ENCODE results near the gene ANKS6. TPM values are rescaled to one million over a fixed set of nuclear protein-coding genes. Genes with fewer than 3 reads are reported as not detected.

ANKS6 gene
- total and polyA plus RNA-seq, 9 donors: 10.2 to 17.1 (median 14.2) TPM

DNA sequence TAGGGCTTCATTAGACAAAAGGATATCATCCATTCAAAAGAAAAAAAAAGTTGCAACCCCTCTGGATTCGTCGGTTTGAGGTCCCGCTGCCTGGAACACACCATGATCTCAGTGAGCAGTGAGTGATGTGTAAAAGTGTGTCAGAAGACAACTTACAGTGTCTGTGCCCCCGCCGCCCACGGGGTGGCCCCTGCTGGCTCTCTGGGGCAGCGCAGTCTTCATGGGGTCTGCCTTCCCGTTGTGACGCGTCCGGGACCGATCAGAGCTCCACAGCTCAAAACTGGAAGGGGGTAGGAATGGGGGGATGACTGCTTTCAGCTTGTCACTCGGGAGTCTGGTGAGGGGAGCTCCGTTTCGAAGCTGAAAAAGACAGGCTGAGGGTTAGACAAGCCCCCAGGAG is 22.6 kb downstream of the ANKS6 start:
- no peaks in the 10 kb centered on the region for H3K4me1 ChIP-seq (ENCODE audit: control insufficient read depth, insufficient read depth, low read length)
- WGBS (ENCODE audit: insufficient coverage): 86% methylated on average over 15 of the region's 15 CpGs
- no peak overlapping the region for H3K4me3 ChIP-seq (ENCODE audit: low read length)
- peaks cover 63% of the 10 kb centered on the region for H3K36me3 ChIP-seq (ENCODE audit: control insufficient read depth, insufficient read depth, low read length)
- H3K27ac ChIP-seq (ENCODE audit: low read length): no peak overlapping the region
- H3K9me3 ChIP-seq (replicated peaks; ENCODE audit: control insufficient read depth, low read depth, low read length): no peaks in the 10 kb centered on the region
- H3K27me3 ChIP-seq (ENCODE audit: control insufficient read depth, insufficient read depth, low read length): no peaks in the 10 kb centered on the region
- no peak for DNase-seq

DNA sequence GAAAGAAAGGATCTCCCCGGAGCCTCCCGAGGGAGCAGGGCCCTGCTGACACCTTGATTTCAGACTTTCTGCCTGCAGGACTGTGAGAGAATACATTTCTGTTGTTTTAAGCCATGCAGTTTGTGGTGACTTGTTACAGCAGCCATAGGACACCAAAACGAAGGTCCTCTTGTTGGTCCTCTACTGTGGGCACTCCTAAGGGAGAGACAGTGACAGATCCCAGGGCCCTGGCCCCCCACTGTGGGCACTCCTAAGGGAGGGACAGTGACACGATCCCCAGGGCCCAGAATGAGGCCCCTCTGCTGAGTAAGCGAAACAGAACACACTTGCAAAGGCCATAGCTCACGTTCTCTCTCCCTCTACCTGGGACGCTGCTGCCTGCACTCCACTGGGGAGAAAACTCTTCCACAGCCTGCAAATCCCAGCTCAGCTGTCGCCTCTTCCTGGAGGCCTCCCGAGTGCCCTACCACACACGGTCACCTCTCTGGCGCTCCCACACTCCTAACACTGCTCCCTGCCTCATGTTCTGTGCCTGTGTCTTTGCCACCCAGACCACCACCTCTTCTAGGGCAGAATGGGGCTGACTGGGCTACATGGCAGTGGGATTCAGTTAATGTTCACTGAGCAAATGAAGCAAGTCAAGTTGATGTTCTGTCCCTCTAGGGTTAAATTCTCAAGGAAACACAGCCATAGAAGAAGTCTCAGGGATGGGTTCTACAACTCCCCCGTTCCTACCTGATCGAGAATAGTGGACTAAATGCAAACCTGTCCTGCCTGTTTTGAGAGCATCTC is 23.8 kb downstream of the ANKS6 start:
- WGBS (ENCODE audit: insufficient coverage): 86% methylated on average over 12 of the region's 13 CpGs
- Histone ChIP-seq H3K4me3 (ENCODE audit: low read length) (no peak overlapping the region), H3K27me3 (ENCODE audit: control insufficient read depth, insufficient read depth, low read length) (no peaks in the 10 kb centered on the region), H3K9me3 (replicated peaks; ENCODE audit: control insufficient read depth, low read depth, low read length) (no peaks in the 10 kb centered on the region), H3K27ac (ENCODE audit: low read length) (no peak overlapping the region), H3K4me1 (ENCODE audit: control insufficient read depth, insufficient read depth, low read length) (no peaks in the 10 kb centered on the region), H3K36me3 (ENCODE audit: control insufficient read depth, insufficient read depth, low read length) (peaks cover 65% of the 10 kb centered on the region)
- DNase-seq: no peak

DNA sequence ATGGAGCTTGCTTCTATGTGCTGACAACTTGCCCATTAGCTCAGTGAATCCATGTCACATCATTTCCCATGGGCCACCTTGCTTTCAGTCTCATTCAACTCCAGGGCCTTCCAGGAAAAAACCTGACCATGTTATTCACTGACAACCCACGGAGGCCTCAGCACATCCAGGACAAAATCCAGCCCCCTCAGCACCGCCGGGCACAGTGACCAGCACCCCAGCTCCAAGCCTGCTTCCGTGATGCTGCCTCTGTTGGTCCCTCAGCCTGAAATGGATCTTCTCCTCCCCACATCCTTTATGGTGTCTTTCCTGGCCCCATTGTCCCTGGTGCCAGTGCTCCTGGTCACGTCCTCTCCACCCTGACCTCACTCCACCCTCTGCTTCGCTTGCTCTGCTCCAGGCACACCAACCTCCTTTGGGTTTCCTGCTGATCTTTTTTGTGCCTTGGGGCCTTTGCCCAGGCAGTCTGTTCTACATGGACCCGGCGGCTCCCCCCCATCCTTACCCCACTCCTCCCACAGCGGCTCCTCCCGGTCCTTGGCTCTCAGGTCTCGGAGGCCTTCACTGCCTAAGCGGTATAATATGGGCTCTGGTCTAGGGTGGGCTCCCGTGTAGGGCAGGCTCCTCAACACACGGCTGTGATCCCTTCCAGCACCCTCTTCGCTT is 25.0 kb downstream of the ANKS6 start:
- Histone ChIP-seq H3K4me3 (ENCODE audit: low read length) (no peak overlapping the region), H3K27ac (ENCODE audit: low read length) (no peak overlapping the region), H3K9me3 (replicated peaks; ENCODE audit: control insufficient read depth, low read depth, low read length) (no peaks in the 10 kb centered on the region), H3K4me1 (ENCODE audit: control insufficient read depth, insufficient read depth, low read length) (no peaks in the 10 kb centered on the region), H3K27me3 (ENCODE audit: control insufficient read depth, insufficient read depth, low read length) (no peaks in the 10 kb centered on the region), H3K36me3 (ENCODE audit: control insufficient read depth, insufficient read depth, low read length) (peaks cover 67% of the 10 kb centered on the region)
- no peak for DNase-seq
- 94% methylated on average over 8 of the region's 15 CpGs for WGBS (ENCODE audit: insufficient coverage)

DNA sequence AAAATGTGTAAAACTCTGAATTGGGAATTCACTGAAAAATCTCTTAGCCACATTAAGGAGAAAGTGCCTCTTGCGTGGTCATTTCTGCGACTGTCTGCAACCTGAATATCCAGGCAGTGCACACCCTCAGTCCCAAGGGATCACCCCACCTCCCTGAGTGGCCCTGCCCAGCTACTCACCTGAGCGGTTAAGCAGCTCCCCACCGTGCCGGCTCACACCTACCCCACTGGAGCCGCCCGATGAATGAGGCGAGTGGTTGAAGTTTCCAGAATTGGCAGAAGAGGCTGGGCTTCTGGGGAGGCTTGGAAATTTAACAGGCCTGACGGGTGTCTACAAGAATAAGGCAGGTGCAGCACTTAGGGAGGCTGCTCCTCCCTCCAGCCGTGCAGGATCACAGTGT is 25.6 kb downstream of the ANKS6 start:
- no peaks in the 10 kb centered on the region for H3K9me3 ChIP-seq (replicated peaks; ENCODE audit: control insufficient read depth, low read depth, low read length)
- DNase-seq: no peak
- no peak overlapping the region for H3K4me3 ChIP-seq (ENCODE audit: low read length)
- peaks cover 66% of the 10 kb centered on the region for H3K36me3 ChIP-seq (ENCODE audit: control insufficient read depth, insufficient read depth, low read length)
- WGBS (ENCODE audit: insufficient coverage): 87% methylated on average over 10 of the region's 10 CpGs
- no peaks in the 10 kb centered on the region for H3K4me1 ChIP-seq (ENCODE audit: control insufficient read depth, insufficient read depth, low read length)
- no peaks in the 10 kb centered on the region for H3K27me3 ChIP-seq (ENCODE audit: control insufficient read depth, insufficient read depth, low read length)
- H3K27ac ChIP-seq (ENCODE audit: low read length): no peak overlapping the region

DNA sequence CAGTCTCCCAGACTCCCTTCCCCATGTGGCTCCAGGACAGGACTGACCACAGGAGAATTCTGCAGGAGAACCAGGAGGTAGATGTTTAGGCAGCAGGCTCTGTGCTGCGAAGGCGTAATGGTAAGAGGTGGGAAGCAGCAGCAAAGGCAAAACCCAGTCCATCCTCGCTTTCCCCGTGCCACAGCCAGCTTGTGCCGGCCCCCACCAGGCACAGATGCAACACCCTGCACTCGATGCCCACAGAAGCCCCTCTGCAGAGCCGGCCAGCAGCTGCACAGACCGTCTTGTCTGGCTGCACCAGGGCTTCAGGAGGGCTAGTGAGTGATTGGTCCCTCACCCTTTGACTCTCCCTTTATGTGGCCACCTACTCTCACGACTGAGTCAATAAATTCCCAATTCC is 28.0 kb downstream of the ANKS6 start:
- no peak overlapping the region for H3K4me3 ChIP-seq (ENCODE audit: low read length)
- H3K9me3 ChIP-seq (replicated peaks; ENCODE audit: control insufficient read depth, low read depth, low read length): no peaks in the 10 kb centered on the region
- H3K4me1 ChIP-seq (ENCODE audit: control insufficient read depth, insufficient read depth, low read length): no peaks in the 10 kb centered on the region
- 93% methylated on average over 9 of the region's 9 CpGs for WGBS (ENCODE audit: insufficient coverage)
- H3K27ac ChIP-seq (ENCODE audit: low read length): no peak overlapping the region
- H3K36me3 ChIP-seq (ENCODE audit: control insufficient read depth, insufficient read depth, low read length): peaks cover 59% of the 10 kb centered on the region
- no peak for DNase-seq
- no peaks in the 10 kb centered on the region for H3K27me3 ChIP-seq (ENCODE audit: control insufficient read depth, insufficient read depth, low read length)

DNA sequence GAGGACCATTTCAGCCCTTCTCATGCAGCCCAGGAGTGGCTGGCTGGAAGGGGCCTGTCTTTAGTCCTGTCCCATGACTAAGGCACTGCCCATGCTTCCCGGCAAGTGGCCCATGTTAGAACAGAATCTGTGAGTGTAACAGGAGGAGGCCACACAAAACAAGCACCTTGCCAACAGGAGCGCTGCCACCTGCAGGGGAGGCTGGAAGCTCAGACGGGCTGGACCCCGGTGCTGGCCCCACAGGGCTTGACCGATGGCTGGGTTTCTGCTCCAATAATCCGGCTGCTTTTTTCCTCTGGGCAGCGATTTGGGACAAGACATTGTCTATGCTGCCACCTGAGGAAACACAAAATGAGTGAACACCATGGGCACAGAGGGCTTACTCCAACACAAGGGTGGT is 28.4 kb downstream of the ANKS6 start:
- WGBS (ENCODE audit: insufficient coverage): 92% methylated on average over 6 of the region's 7 CpGs
- no peaks in the 10 kb centered on the region for H3K27me3 ChIP-seq (ENCODE audit: control insufficient read depth, insufficient read depth, low read length)
- H3K4me1 ChIP-seq (ENCODE audit: control insufficient read depth, insufficient read depth, low read length): no peaks in the 10 kb centered on the region
- H3K36me3 ChIP-seq (ENCODE audit: control insufficient read depth, insufficient read depth, low read length): peaks cover 55% of the 10 kb centered on the region
- H3K4me3 ChIP-seq (ENCODE audit: low read length): no peak overlapping the region
- H3K27ac ChIP-seq (ENCODE audit: low read length): no peak overlapping the region
- no peaks in the 10 kb centered on the region for H3K9me3 ChIP-seq (replicated peaks; ENCODE audit: control insufficient read depth, low read depth, low read length)
- DNase-seq: no peak

DNA sequence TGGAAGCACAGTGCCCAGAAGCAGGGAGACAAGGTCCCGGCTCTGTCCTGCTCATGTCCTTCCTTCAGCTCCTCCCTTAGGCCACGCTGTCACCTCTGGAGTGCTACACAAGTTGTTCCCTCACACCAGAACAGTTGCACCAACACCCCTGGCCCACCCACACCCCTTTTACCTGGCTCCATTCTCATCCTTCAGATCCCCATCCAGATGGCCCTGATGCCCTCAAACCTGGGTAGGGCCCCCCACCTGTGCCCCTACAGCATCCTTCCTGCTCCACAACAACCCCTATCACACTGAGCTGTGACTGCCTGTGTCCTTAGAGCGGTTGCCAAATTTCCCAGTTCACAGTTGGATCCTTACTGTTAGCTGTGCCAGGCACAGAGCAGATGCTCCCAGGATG is 29.2 kb downstream of the ANKS6 start:
- Histone ChIP-seq H3K27ac (ENCODE audit: low read length) (no peak overlapping the region), H3K4me1 (ENCODE audit: control insufficient read depth, insufficient read depth, low read length) (no peaks in the 10 kb centered on the region), H3K9me3 (replicated peaks; ENCODE audit: control insufficient read depth, low read depth, low read length) (no peaks in the 10 kb centered on the region), H3K4me3 (ENCODE audit: low read length) (no peak overlapping the region), H3K27me3 (ENCODE audit: control insufficient read depth, insufficient read depth, low read length) (no peaks in the 10 kb centered on the region), H3K36me3 (ENCODE audit: control insufficient read depth, insufficient read depth, low read length) (peaks cover 48% of the 10 kb centered on the region)
- no peak for DNase-seq
- WGBS (ENCODE audit: insufficient coverage): 97% methylated on average over 3 of the region's 3 CpGs

DNA sequence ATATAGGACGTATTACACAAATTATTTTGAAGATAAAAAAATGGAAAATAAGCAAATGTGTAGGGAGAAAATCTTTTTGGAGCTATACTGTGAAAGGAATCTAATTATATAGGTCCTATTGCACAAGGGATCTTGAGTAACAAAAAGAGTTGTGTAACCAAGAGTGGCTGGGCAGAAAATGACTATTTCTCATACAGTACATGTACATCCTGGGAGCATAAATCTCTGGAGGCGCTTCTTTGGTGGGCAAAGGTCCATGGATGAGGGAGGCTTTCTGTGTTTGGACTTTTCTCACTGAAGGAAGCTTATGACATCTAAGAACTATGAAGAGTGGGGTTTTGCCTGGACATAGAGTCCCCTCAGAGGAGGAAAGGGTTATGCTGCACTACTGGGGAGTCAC is 29.8 kb downstream of the ANKS6 start:
- WGBS (ENCODE audit: insufficient coverage): 83% methylated on average over 1 of the region's 2 CpGs
- H3K4me1 ChIP-seq (ENCODE audit: control insufficient read depth, insufficient read depth, low read length): no peaks in the 10 kb centered on the region
- H3K36me3 ChIP-seq (ENCODE audit: control insufficient read depth, insufficient read depth, low read length): peaks cover 43% of the 10 kb centered on the region
- H3K4me3 ChIP-seq (ENCODE audit: low read length): no peak overlapping the region
- no peaks in the 10 kb centered on the region for H3K27me3 ChIP-seq (ENCODE audit: control insufficient read depth, insufficient read depth, low read length)
- no peaks in the 10 kb centered on the region for H3K9me3 ChIP-seq (replicated peaks; ENCODE audit: control insufficient read depth, low read depth, low read length)
- DNase-seq: no peak
- no peak overlapping the region for H3K27ac ChIP-seq (ENCODE audit: low read length)

DNA sequence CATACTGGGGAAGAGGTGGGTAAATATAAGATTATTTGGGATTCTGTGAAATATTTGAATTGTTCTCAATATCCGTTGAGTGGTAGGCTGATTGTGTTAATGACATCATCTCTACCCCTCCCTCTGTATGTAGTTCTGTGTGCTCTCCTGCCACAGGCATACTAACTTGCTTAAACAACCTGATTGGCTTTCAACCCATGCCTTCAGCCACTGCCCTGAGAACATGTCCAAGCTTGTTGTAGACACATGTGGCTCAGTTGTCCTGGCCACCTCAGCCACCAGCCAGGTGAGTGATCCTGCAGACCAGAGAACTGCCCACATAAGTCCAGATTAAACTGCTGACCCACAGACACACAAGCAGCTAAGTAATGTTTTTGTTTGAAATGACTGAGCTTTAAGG is 31.1 kb downstream of the ANKS6 start:
- no peaks in the 10 kb centered on the region for H3K27me3 ChIP-seq (ENCODE audit: control insufficient read depth, insufficient read depth, low read length)
- no peaks in the 10 kb centered on the region for H3K9me3 ChIP-seq (replicated peaks; ENCODE audit: control insufficient read depth, low read depth, low read length)
- no CpG with 5 or more reads among the region's 1 CpG for WGBS (ENCODE audit: insufficient coverage)
- peaks cover 29% of the 10 kb centered on the region for H3K36me3 ChIP-seq (ENCODE audit: control insufficient read depth, insufficient read depth, low read length)
- no peak overlapping the region for H3K4me3 ChIP-seq (ENCODE audit: low read length)
- no peaks in the 10 kb centered on the region for H3K4me1 ChIP-seq (ENCODE audit: control insufficient read depth, insufficient read depth, low read length)
- no peak overlapping the region for H3K27ac ChIP-seq (ENCODE audit: low read length)
- no peak for DNase-seq

DNA sequence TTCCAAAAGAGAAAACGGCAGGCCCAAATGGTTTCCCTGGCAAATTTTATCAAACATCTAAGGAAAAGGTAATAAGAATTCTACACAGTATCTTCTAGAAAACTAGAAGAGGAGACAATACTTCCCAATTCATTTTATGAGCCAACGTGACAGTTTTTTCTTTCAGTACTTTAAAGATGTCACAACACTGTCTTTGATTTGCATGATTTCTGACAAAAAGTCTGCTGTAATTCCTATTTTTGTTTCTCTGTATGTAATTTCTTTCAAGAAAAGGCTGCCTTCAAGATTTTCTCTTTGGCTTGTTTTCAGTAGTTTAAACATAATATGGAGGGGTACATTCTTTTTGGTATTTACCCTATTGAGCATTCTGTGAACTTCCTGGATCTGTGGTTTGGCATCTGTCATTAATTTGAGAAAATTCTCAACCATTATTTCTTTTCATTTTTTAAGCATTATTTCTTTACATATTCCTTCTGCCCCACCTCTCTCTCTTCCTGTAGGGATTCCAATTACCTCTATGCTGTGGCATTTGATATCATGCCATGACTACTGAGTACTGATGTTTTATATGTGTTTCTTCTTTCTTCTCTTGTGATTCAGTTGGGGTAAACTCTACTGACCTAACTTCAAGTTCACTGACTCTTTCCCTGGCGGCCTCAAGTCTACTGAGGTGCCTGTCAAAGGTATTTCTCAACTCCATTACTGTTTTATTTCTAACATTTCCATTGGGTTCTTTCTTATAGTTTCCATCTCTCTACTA is 32.2 kb downstream of the ANKS6 start:
- H3K27me3 ChIP-seq (ENCODE audit: control insufficient read depth, insufficient read depth, low read length): no peaks in the 10 kb centered on the region
- H3K4me1 ChIP-seq (ENCODE audit: control insufficient read depth, insufficient read depth, low read length): no peaks in the 10 kb centered on the region
- H3K9me3 ChIP-seq (replicated peaks; ENCODE audit: control insufficient read depth, low read depth, low read length): no peaks in the 10 kb centered on the region
- no peak overlapping the region for H3K27ac ChIP-seq (ENCODE audit: low read length)
- peaks cover 25% of the 10 kb centered on the region for H3K36me3 ChIP-seq (ENCODE audit: control insufficient read depth, insufficient read depth, low read length)
- WGBS (ENCODE audit: insufficient coverage): 100% methylated on average over 1 of the region's 3 CpGs
- DNase-seq: no peak
- H3K4me3 ChIP-seq (ENCODE audit: low read length): no peak overlapping the region

Data from muscle of leg (tissue), 11 donors.